ENCODE data around the gene CPA5. TPM values are rescaled to one million over a fixed set of nuclear protein-coding genes. Genes with fewer than 3 reads are reported as not detected.

Gene CPA5
- total and polyA plus RNA-seq, 2 experiments from 2014 or later = not detected

DNA sequence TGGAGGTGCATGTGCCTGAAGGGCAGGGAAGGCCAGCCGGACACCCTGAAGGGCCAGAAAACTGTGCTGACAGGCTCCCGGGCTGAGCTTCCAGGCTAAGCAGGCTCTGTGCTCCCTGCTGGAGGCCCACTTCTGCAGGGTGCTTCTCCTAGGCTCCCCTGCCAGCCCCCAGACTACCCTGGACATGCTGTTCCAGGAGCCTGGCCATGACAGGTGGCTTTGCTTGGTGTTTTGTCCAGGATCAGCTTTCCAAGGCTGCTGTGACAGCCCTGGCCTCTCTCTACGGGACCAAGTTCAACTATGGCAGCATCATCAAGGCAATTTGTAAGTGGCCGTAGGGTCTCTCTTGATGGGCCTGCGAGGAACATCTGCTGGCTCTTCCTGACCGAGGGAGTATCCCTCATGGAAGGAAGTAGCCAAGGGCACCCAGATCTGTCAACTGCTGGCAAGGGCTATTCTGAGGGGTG is 41.0 kb downstream of the CPA5 start:
- H3K36me3 ChIP-seq (ENCODE audit: insufficient read depth) = no peaks in the 10 kb centered on the region
- Mint-ChIP-seq H3K27ac (no peak overlapping the region), H3K4me3 (no peak overlapping the region)

More for the DNA sequence above, 41.0 kb downstream of the CPA5 start:
- Histone ChIP-seq H2AFZ (no peak overlapping the region), H3K9me2 (ENCODE audit: insufficient read depth) (peaks cover 6% of the 10 kb centered on the region; the same call in 1 of the 2 replicates), H3K4me1 (ENCODE audit: insufficient read depth) (no peaks in the 10 kb centered on the region), H4K20me1 (replicated peaks; ENCODE audit: insufficient read depth) (no peaks in the 10 kb centered on the region), H3K79me2 (replicated peaks; ENCODE audit: insufficient read depth) (no peaks in the 10 kb centered on the region), H3F3A (replicated peaks; ENCODE audit: low read depth) (no peaks in the 10 kb centered on the region), H3K27ac (ENCODE audit: low read depth) (no peak overlapping the region), H3K4me2 (no peak overlapping the region), H3K27me3 (ENCODE audit: insufficient read depth) (no peaks in the 10 kb centered on the region), H3K4me3 (no peak overlapping the region)
- TF ChIP-seq EZH2 (IDR thresholded peaks at IDR 0.05; ENCODE audit: low read depth, unreplicated experiment) = no peak
- TF ChIP-seq CREB1 (CRISPR knock-in tag; IDR thresholded peaks at IDR 0.05; ENCODE audit: low read depth) = no peak
- TF ChIP-seq REST (IDR thresholded peaks at IDR 0.05; ENCODE audit: unreplicated experiment) = no peak
- TF ChIP-seq STAT1 (IDR thresholded peaks at IDR 0.05; ENCODE audit: unreplicated experiment) = no peak
- TF ChIP-seq ZNF114 (CRISPR knock-in tag; IDR thresholded peaks at IDR 0.05) = no peak
- no peak for TF ChIP-seq ZNF462 (CRISPR knock-in tag; IDR thresholded peaks at IDR 0.05)
- no peak for TF ChIP-seq POLR2AphosphoS5 (IDR thresholded peaks at IDR 0.05; ENCODE audit: low read depth)
- no peak for TF ChIP-seq EZH2phosphoT487 (IDR thresholded peaks at IDR 0.05; ENCODE audit: unreplicated experiment)
- H3K4me1 Mint-ChIP-seq = peaks cover under 1% of the 10 kb centered on the region; the same call in 2 of the 3 replicates
- H3K27me3 Mint-ChIP-seq (ENCODE audit: insufficient read depth, low read depth, poor library complexity) = peaks cover 4% of the 10 kb centered on the region
- ATAC-seq = no peak
- no peak for DNase-seq (ENCODE audit: low spot score)
- H3K9me3 Mint-ChIP-seq = peaks cover 4% of the 10 kb centered on the region
- H3K36me3 Mint-ChIP-seq (ENCODE audit: low read depth) = peaks cover 3% of the 10 kb centered on the region; the same call in 2 of the 3 replicates

Data from GM23338 (cell line).